ENCODE data around the gene NRG4. TPM values are rescaled to one million over a fixed set of nuclear protein-coding genes. Genes with fewer than 3 reads are reported as not detected.

Gene NRG4
- total RNA-seq, 2 donors from 2014 or later: 1.1 to 3.7 TPM

DNA sequence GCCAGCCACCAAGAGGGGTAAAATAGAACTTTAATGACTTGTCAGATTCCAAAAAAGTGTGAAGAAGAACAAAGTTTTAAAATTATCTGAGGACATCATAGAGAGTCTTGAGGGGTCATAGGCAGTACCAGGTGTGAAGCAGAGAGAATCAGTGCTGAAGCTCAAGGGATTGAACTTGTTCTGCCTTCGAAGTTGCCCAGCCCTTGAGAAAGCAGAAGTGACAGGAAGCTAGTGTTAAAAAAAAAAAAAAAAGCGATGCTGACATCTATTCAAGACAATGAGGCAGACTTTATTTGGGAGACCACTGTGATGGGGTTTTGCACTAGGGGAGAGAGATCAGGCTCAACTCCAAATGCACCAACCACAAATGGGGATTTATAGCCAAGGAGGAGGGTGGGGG lies 86.8 kb downstream of the NRG4 start:
- Histone ChIP-seq H3K4me1 (no peaks in the 10 kb centered on the region), H3K9me3 (no peaks in the 10 kb centered on the region), H3K27ac (no peak overlapping the region), H3K4me3 (no peak overlapping the region), H3K9ac (ENCODE audit: low read depth in 2 of 2, low read length in 2 of 2) (no peak overlapping the region), H3K36me3 (no peaks in the 10 kb centered on the region), H3K27me3 (no peaks in the 10 kb centered on the region)
- DNase-seq: no peak
- TF ChIP-seq, protein P1, sequence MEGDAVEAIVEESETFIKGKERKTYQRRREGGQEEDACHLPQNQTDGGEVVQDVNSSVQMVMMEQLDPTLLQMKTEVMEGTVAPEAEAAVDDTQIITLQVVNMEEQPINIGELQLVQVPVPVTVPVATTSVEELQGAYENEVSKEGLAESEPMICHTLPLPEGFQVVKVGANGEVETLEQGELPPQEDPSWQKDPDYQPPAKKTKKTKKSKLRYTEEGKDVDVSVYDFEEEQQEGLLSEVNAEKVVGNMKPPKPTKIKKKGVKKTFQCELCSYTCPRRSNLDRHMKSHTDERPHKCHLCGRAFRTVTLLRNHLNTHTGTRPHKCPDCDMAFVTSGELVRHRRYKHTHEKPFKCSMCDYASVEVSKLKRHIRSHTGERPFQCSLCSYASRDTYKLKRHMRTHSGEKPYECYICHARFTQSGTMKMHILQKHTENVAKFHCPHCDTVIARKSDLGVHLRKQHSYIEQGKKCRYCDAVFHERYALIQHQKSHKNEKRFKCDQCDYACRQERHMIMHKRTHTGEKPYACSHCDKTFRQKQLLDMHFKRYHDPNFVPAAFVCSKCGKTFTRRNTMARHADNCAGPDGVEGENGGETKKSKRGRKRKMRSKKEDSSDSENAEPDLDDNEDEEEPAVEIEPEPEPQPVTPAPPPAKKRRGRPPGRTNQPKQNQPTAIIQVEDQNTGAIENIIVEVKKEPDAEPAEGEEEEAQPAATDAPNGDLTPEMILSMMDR (IDR thresholded peaks at IDR 0.05): no peak
- intact Hi-C loops (cut with DNase I): loop anchor here (10.0 kb wide), 1 partner anchor 191 kb away; no protein-coding TSS in a partner anchor

DNA sequence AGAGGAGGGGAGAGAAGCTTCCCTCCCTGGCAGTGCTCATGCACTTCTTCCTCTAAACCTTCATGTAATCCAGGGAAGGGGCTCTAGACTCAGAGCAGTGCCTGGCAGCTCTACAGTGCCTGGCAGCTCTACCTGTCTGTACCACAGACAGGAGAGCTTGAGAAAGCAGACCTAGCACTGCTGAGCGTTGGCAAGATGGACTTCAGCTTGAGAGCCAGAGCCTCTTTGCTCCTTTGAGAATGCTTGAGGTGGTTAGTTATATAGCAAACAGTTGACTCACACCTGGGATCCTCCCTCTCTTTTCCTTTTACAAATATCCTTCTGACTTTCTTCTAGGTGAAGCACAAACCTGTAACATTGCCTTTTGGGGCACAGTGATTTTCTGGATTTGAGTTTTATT lies 87.6 kb downstream of the NRG4 start:
- H3K9ac ChIP-seq (ENCODE audit: low read depth in 2 of 2, low read length in 2 of 2): no peak overlapping the region
- TF ChIP-seq, protein P1 (IDR thresholded peaks at IDR 0.05): no peak
- H3K4me1 ChIP-seq: no peaks in the 10 kb centered on the region
- H3K27me3 ChIP-seq: no peaks in the 10 kb centered on the region
- no peak overlapping the region for H3K4me3 ChIP-seq
- H3K27ac ChIP-seq: no peak overlapping the region
- DNase-seq: no peak
- intact Hi-C loops (cut with DNase I): loop anchor here (10.0 kb wide), 1 partner anchor 190 kb away; no protein-coding TSS in a partner anchor
- no peaks in the 10 kb centered on the region for H3K9me3 ChIP-seq
- H3K36me3 ChIP-seq: no peaks in the 10 kb centered on the region

DNA sequence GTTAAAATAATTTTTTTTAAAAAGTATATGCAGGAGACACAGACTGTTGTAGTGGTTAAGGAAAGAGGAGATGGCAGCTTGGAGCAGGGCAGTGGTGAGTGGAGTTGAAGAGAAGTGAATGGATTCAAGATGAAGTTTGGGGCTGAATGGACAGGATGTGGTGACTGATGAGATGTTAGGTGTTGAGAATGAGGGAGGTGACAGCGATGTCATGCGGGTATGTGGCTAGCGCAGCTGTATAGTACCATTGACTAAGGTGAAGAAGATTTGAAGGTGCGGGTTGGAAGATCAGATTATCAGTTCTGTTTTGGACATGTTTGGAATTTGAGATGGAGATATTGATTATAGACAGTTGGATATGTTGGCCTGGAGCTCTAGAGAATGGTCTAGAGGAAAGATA lies 88.5 kb downstream of the NRG4 start:
- TF ChIP-seq, protein P1 (IDR thresholded peaks at IDR 0.05): no peak
- intact Hi-C loops (cut with DNase I): loop anchor here (10.0 kb wide), 1 partner anchor 189 kb away; no protein-coding TSS in a partner anchor
- H3K36me3 ChIP-seq: no peaks in the 10 kb centered on the region

DNA sequence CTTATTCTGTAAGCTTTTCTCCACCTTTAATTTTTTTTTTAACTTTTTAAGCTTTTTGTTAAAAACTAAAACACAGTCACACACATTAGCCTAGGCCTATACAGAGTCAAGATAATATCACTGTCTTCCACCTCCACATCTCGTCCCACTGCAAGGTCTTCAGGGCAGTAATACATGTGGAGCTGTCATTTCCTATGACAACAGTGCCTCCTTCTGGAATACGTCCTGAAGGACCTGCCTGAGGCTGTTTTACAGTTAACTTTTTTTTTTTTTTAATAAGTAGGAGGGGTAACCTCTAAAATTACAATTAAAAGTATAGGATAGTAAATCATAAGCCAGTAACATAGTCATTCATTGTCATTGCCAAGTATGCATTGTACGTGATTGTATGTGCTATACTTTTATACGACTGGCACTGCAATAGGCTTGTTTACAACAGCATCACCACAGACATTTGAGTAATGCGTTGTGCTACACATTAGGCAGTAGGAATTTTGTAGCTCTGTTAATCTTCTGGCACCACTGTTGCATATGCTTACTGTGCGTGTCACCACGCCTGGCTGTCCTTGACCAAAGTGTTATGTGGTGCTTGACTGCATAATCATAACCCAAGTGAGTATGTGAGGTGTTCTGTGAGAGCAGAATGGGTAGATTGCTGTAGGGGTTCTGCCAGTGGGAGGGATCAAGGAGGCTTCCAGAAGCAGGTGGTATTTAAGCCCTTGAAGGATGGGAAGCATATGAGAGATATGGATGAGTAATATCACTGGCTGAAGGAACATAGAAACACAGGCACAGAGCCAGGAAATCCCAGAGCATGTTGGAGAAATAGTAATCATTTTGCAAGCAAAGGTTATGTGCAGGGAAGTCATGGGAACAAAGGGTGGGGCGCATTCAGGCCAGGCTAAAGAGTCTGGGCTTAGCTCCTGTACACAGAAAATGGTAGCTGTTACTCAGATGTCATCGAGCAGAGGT lies 90.2 kb downstream of the NRG4 start:
- intact Hi-C loops (cut with DNase I): loop anchor here (10.0 kb wide), 1 partner anchor 187 kb away; no protein-coding TSS in a partner anchor
- no peaks in the 10 kb centered on the region for H3K9me3 ChIP-seq
- H3K27me3 ChIP-seq: no peaks in the 10 kb centered on the region
- peak; percentile 70 for DNase-seq
- no peaks in the 10 kb centered on the region for H3K36me3 ChIP-seq
- H3K4me3 ChIP-seq: no peak overlapping the region
- TF ChIP-seq, protein P1 (IDR thresholded peaks at IDR 0.05): peak; percentile 49
- no peak overlapping the region for H3K9ac ChIP-seq (ENCODE audit: low read depth in 2 of 2, low read length in 2 of 2)
- H3K27ac ChIP-seq: peak overlapping the region; percentile 19
- no peaks in the 10 kb centered on the region for H3K4me1 ChIP-seq

More for the DNA sequence above, 88.5 kb downstream of the NRG4 start:
- Histone ChIP-seq H3K27ac (no peak overlapping the region), H3K9ac (ENCODE audit: low read depth in 2 of 2, low read length in 2 of 2) (no peak overlapping the region), H3K4me3 (no peak overlapping the region), H3K27me3 (no peaks in the 10 kb centered on the region), H3K9me3 (no peaks in the 10 kb centered on the region), H3K4me1 (no peaks in the 10 kb centered on the region)
- no peak for DNase-seq

DNA sequence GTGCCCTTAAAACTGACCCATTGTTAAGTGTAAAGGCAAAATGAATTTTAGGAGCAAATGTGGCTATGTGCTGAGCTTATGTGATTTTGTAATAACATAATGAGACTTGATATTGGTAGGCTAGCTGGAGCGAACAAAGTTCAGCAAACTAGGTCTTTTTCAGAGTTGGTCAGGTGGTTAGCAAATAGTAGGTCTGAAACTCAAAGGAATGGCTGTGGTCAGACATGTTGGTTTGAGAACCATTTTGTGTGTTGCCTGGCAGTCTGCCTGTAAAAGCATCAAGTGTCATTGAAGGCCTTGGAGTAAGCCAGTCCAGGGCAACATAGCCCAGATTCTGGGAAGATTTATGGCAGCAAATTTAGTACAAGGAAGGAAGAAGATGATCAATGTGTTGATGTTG lies 92.1 kb downstream of the NRG4 start:
- no peaks in the 10 kb centered on the region for H3K36me3 ChIP-seq
- TF ChIP-seq, protein P1 (IDR thresholded peaks at IDR 0.05): no peak
- no peaks in the 10 kb centered on the region for H3K27me3 ChIP-seq
- H3K27ac ChIP-seq: no peak overlapping the region
- no peak overlapping the region for H3K9ac ChIP-seq (ENCODE audit: low read depth in 2 of 2, low read length in 2 of 2)
- no peak for DNase-seq
- no peak overlapping the region for H3K4me3 ChIP-seq
- H3K9me3 ChIP-seq: no peaks in the 10 kb centered on the region
- intact Hi-C loops (cut with DNase I): loop anchor here (10.0 kb wide), 1 partner anchor 185 kb away; no protein-coding TSS in a partner anchor
- no peaks in the 10 kb centered on the region for H3K4me1 ChIP-seq

All from colonic mucosa (tissue), 4 donors.